ENCODE data around the gene SMIM12. TPM values are rescaled to one million over a fixed set of nuclear protein-coding genes. Genes with fewer than 3 reads are reported as not detected.

Gene SMIM12
- total and polyA plus RNA-seq, 7 donors = 18.0 to 63.1 (median 25.3) TPM

DNA sequence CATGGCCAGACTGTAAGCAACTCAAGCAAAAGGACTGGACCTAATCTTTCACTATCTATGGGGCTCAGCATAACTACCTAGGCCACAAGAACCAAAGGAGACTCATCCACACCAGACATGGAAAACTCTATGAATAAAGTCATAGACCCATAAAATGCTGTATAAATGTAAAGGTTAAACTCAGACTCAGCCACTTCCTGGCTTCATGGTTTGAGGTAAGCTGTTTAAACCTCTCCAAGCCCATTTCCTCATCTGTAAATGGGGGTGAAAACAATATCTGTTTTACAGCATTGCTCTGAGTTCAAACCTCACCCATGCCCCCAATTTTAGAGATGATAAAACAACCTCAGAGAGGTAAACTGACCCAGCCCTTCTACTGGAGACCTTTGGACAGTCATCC is 4.0 kb upstream of the SMIM12 start:
- no peak overlapping the region for H3K4me3 ChIP-seq
- no peaks in the 10 kb centered on the region for H3K36me3 ChIP-seq
- H3K9me3 ChIP-seq = no peaks in the 10 kb centered on the region
- H3K27me3 ChIP-seq = no peaks in the 10 kb centered on the region
- DNase-seq = no peak
- intact Hi-C loops (cut with DNase I) = loop anchor here (2.0 kb wide), 1 partner anchor 215 kb away; the partner anchor contains the start of gene ZMYM1
- TF ChIP-seq POLR2AphosphoS5 (IDR thresholded peaks at IDR 0.05) (no peak), EP300 (IDR thresholded peaks at IDR 0.05) (no peak), POLR2A (IDR thresholded peaks at IDR 0.05) (no peak)
- TF ChIP-seq, protein P1, sequence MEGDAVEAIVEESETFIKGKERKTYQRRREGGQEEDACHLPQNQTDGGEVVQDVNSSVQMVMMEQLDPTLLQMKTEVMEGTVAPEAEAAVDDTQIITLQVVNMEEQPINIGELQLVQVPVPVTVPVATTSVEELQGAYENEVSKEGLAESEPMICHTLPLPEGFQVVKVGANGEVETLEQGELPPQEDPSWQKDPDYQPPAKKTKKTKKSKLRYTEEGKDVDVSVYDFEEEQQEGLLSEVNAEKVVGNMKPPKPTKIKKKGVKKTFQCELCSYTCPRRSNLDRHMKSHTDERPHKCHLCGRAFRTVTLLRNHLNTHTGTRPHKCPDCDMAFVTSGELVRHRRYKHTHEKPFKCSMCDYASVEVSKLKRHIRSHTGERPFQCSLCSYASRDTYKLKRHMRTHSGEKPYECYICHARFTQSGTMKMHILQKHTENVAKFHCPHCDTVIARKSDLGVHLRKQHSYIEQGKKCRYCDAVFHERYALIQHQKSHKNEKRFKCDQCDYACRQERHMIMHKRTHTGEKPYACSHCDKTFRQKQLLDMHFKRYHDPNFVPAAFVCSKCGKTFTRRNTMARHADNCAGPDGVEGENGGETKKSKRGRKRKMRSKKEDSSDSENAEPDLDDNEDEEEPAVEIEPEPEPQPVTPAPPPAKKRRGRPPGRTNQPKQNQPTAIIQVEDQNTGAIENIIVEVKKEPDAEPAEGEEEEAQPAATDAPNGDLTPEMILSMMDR (IDR thresholded peaks at IDR 0.05) = no peak
- H3K4me1 ChIP-seq = peaks cover 0 to 31% (median 23%) of the 10 kb centered on the region in 4 donors
- no peak overlapping the region for H3K27ac ChIP-seq

DNA sequence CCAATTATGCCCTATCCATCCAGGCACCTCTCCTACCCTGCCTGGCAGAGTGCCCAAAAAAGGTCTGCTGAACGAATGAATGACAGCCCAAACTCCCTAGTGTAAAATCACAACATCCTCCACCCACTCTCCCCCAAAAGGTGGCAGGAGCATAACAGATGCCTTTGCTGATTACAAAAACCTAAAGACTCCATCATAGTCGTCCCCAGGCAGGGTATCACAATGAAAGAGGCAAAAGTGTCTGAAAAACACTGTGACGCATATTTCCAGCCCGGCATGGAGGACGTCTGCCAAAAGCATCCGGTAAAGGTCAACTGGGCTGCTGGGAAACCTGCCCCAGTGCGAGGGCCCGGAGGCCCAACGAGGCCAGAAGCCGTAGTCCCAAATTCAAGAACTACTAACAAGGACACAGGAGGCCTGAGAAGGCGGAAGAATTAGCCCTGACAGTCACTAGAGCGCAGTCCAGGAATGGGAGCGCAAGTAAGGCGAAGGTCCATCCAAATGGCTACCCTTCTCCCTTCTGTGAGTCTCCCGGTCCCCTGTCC is 576 bp downstream of the SMIM12 start:
- Histone ChIP-seq H3K4me3 (peak overlapping the region; percentile 72 to 98 (median 90)), H3K36me3 (peaks cover 0 to 19% (median 13%) of the 10 kb centered on the region in 4 donors), H3K4me1 (peaks cover 0 to 32% (median 26%) of the 10 kb centered on the region in 4 donors), H3K27me3 (no peaks in the 10 kb centered on the region), H3K27ac (peak overlapping the region; percentile 82 to 94 (median 88)), H3K9me3 (no peaks in the 10 kb centered on the region)
- intact Hi-C loops (cut with DNase I) = loop anchor here (5.0 to 10.0 kb wide), 2 partner anchors 436 to 1387 kb away; partner anchors contain the start of gene ZSCAN20
- 1% methylated on average over 15 of the region's 15 CpGs for WGBS, 2 donors
- DNase-seq = no peak
- TF ChIP-seq EP300 (IDR thresholded peaks at IDR 0.05) (no peak), POLR2AphosphoS5 (IDR thresholded peaks at IDR 0.05) (no peak), POLR2A (IDR thresholded peaks at IDR 0.05) (no peak)
- TF ChIP-seq, protein P1 (IDR thresholded peaks at IDR 0.05) = no peak

GRCh38 chr1:34856697-34857096 is 2.9 kb downstream of the SMIM12 start:
- peaks cover 0 to 42% (median 31%) of the 10 kb centered on the region in 4 donors for H3K4me1 ChIP-seq
- H3K4me3 ChIP-seq = no peak overlapping the region
- H3K36me3 ChIP-seq = peaks cover 0 to 29% (median 14%) of the 10 kb centered on the region in 4 donors
- no peak for TF ChIP-seq POLR2A (IDR thresholded peaks at IDR 0.05)
- TF ChIP-seq, protein P1 (IDR thresholded peaks at IDR 0.05) = no peak
- TF ChIP-seq POLR2AphosphoS5 (IDR thresholded peaks at IDR 0.05) = no peak
- no peak for TF ChIP-seq EP300 (IDR thresholded peaks at IDR 0.05)
- DNase-seq = no peak
- 94 to 95% methylated on average over 6 of the region's 6 CpGs for WGBS, 2 donors
- H3K27ac ChIP-seq = no peak overlapping the region
- H3K27me3 ChIP-seq = no peaks in the 10 kb centered on the region
- no peaks in the 10 kb centered on the region for H3K9me3 ChIP-seq
- intact Hi-C loops (cut with DNase I) = loop anchor here (5.0 to 10.0 kb wide), 2 partner anchors 438 to 1384 kb away; partner anchors contain the start of gene ZSCAN20

GRCh38 chr1:34852677-34853217 is 6.8 kb downstream of the SMIM12 start:
- Histone ChIP-seq H3K27ac (peak overlapping the region; percentile 68 to 75 (median 72)), H3K9me3 (no peaks in the 10 kb centered on the region), H3K4me3 (no peak overlapping the region), H3K36me3 (peaks cover 0 to 29% (median 14%) of the 10 kb centered on the region in 4 donors), H3K27me3 (no peaks in the 10 kb centered on the region), H3K4me1 (peaks cover 0 to 25% (median 13%) of the 10 kb centered on the region in 4 donors)
- peak; percentile 91 for DNase-seq
- intact Hi-C loops (cut with DNase I) = loop anchor here (10.0 kb wide), 1 partner anchor 442 kb away; no protein-coding TSS in a partner anchor
- TF ChIP-seq, protein P1 (IDR thresholded peaks at IDR 0.05) = peak; percentile 75 to 92 (median 78)
- TF ChIP-seq EP300 (IDR thresholded peaks at IDR 0.05) = no peak
- TF ChIP-seq POLR2A (IDR thresholded peaks at IDR 0.05) = no peak
- TF ChIP-seq POLR2AphosphoS5 (IDR thresholded peaks at IDR 0.05) = peak in 3 of 4 donors; percentile 15 to 30 (median 27)
- WGBS, 2 donors = 23 to 33% methylated on average over 6 of the region's 6 CpGs
